IMR-90 (cell line): ENCODE data around the gene DDX24.

ENCODE experiments used
- BHLHE40 ChIP-seq: fragments of 150-350 bp; IDR thresholded peaks from 2 replicates; pipeline ENCODE4 v1.6.1; 2016; ENCODE audit warnings: mild to moderate bottlenecking, low read depth, low read length
- CEBPB ChIP-seq: IDR thresholded peaks from 2 replicates; pipeline ENCODE4 v1.6.1; 2012; ENCODE audit warnings: low read depth, low read length, improper control_type of control experiment
- CTCF ChIP-seq: conservative IDR thresholded peaks from 2 replicates; pipeline ENCODE4 v1.5.1; 2012; ENCODE audit warnings: mild to moderate bottlenecking, low read depth, low read length, improper control_type of control experiment
- ELK1 ChIP-seq: fragments of 150-350 bp; IDR thresholded peaks from 2 replicates; pipeline ENCODE4 v1.6.1; 2016; ENCODE audit warnings: low read depth, mild to moderate bottlenecking, low read length, moderate library complexity, borderline replicate concordance
- MXI1 ChIP-seq: IDR thresholded peaks from 2 replicates; pipeline ENCODE4 v1.6.1; 2012; ENCODE audit warnings: low read depth, mild to moderate bottlenecking, low read length, moderate library complexity, borderline replicate concordance
- POLR2A ChIP-seq: IDR thresholded peaks from 2 replicates; pipeline ENCODE4 v1.6.1; 2012; ENCODE audit warnings: mild to moderate bottlenecking, low read depth, low read length
- RAD21 ChIP-seq: IDR thresholded peaks from 2 replicates; pipeline ENCODE4 v1.6.1; 2012; ENCODE audit warnings: low read length, improper control_type of control experiment
- RCOR1 ChIP-seq: IDR thresholded peaks from 2 replicates; pipeline ENCODE4 v1.6.1; 2012; ENCODE audit warnings: mild to moderate bottlenecking, low read length, improper control_type of control experiment; ENCODE audit not compliant: insufficient replicate concordance
- RFX5 ChIP-seq: IDR thresholded peaks from 2 replicates; pipeline ENCODE4 v1.8.0; 2012; ENCODE audit warnings: low read depth, mild to moderate bottlenecking, low read length, moderate library complexity
- SMC3 ChIP-seq: fragments of 150-350 bp; IDR thresholded peaks from 2 replicates; pipeline ENCODE4 v1.6.1; 2016; ENCODE audit warnings: low read depth, mild to moderate bottlenecking, antibody characterized with exemption, low read length, moderate library complexity
- USF2 ChIP-seq: fragments of 150-350 bp; IDR thresholded peaks from 2 replicates; pipeline ENCODE4 v1.6.1; 2017; ENCODE audit warnings: mild to moderate bottlenecking, antibody characterized with exemption, low read length, low read depth

- TF ChIP-seq CTCF (no peak), POLR2A (no peak), RCOR1 (no peak), CEBPB (no peak), RFX5 (no peak), USF2 (no peak), SMC3 (no peak), MXI1 (no peak), BHLHE40 (no peak), ELK1 (no peak), RAD21 (no peak)
Measured at GRCh38 chr14:94129758-94130414, 48.9 kb upstream of the DDX24 start.
